Islet of Langerhans (tissue), 1 donor: ENCODE data around the gene IL17F.

ENCODE experiments used
- FAIRE-seq: peaks from one replicate; lab custom pipeline; 2011; peaks lifted over from hg19 to GRCh38; lab: Jason Lieb, UNC

The IL17F gene

GRCh38 chr6:52187098-52187497 is 57.2 kb downstream of the IL17F start:
- FAIRE-seq: no peak
